NCI-H510A treated with DMSO at 0.1 percent for 48 hours (cell line): Measurements from ENCODE around the gene PCDHGA3.
A peak's percentile ranks its signal among the peaks of the same experiment; 100 is the strongest.
"Not testable (repeated sequence)": the region's sequence is repeated elsewhere in the genome, so short reads cannot be mapped to it uniquely, and the experiment has no call there.

Experiments
- DNase-seq: peaks from one replicate; lab custom pipeline; 2025; lab: John Stamatoyannopoulos, UW

The PCDHGA3 gene

DNA sequence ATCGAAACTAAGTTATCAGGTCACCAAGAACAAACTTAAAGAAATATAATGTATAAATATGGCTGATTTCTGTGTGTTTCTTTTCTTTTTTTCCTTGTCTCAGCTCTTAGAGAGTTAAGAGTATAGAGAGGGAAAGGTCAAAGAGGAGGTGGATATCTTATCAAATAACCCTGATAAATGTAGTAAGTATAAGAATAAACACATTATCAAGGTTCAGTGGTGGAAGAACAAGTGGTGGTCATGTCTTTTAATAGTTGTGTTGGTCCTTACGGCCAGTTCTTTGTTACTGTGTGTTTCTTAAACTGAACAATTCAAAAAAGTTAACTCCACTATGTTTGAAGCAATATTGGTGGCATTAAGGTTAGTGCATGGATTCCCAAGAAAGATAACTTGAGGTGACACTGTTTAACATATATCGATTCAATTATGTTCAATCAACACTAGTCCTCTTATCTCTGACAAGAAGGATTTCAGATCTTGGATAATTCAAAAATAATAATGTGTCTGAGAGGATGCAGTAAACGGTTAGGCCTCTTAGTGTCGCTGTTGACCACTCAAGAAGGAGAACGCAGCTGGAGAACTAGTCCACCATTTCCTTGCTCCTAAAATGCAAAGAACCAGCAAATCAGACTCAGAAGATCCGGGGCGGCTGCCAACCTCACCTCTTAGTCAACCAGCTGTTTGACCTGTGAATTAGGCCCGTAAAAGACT lies at the start of gene PCDHGA3:
TSS of gene PCDHGA3 (plus strand) at position 588 of the 711 bp plus-strand sequence. CDS start 205 bp downstream, outside the sequence.
- peak; percentile 77 for DNase-seq

GRCh38 chr5:141298376-141298775 lies 45.3 kb upstream of the PCDHGA3 start:
- DNase-seq = no peak

GRCh38 chr5:141303756-141304155 lies 39.9 kb upstream of the PCDHGA3 start, which contains the start of gene SLC25A2:
SLC25A2 (minus strand) TSS chr5:141304049; CDS start chr5:141303865, 184 bp downstream.
- DNase-seq = no peak

GRCh38 chr5:141306630-141307029 lies 37.0 kb upstream of the PCDHGA3 start:
- DNase-seq = no peak

DNA sequence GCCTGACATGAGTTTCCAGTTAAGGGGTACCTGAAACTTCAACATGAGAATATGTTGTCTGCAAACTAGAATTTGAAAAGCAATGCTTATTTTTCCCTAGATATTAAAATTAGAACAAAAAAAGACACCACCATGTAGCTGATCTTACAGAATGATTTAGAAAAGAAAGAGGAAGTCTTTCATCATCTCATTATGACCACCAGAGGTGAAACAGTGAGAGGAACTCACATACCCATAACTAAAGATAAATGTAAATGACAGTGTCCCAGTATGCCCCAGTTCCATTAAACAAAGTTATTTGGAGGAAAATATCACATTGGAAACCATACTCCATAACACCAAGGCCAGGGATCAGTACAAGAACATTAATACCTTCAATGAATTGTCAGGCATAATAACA lies 29.9 kb upstream of the PCDHGA3 start:
- DNase-seq = no peak

DNA sequence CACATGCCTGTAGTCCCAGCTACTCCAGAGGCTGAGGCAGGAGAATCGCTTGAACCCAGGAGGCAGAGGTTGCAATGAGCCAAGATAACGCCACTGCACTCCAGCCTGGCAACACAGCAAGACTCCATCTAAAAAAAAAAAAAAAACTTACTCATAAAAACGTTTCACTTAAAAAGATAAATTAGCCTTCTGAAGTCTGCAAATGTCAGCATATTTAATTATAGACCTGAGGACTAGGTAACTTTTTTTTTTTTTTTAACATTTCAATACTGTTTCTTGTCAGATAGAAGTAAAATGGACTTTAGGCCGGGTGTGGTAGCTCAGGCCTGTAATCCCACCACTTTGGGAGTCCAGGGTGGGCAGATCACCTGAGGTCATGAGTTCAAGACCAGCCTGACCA lies 26.7 kb upstream of the PCDHGA3 start:
- DNase-seq = not testable (repeated sequence)

- no peak for DNase-seq
Measured at GRCh38 chr5:141319202-141319601, 24.4 kb upstream of the PCDHGA3 start.

- no peak for DNase-seq
Measured at GRCh38 chr5:141319699-141320098, 23.9 kb upstream of the PCDHGA3 start.

DNA sequence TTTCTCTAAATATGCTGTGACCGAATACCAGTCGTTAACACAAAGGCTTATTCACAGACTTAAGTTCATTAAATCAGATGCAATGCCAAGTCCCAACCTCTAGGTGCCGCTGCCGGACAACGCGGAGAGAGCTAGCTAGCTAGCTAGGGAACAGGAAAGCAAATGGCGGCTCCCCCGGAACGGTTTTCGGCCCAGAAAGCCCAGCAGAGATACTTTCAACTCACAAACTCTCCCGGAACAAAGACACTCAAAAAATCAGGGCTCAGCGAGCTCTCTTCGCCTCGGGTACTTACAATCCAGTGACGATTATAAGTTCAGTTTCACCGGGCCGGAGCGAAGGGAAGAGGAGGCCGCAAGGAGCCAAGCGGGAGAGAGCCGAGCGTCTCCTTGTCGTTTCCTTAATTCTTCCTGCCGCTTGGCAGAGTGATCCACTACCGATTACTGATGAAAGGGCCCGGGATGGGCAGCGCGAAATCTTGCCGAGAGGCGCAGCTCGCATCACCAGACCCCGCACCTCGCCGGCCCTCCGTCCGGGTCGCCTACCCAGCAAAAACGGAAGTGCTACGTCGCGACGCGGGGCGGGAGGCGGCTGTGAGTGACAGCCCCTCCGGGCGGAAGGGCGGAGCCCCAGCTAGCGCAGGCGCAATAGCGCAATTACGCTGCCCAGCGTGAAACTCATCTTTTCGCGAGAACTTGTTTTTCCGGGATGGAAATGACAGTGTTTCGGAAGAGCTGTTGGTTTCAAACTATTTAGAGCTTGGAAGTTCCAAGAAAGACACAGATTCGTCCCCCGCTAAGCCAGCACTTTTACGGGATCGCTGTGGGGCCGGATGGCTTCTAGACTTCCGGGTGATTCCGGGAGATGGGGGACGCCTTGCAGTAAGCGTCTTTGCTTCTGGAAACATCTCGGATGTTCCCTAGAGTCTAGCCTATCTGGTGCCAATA lies 23.1 kb upstream of the PCDHGA3 start, which contains the start of gene TAF7:
TSS of gene TAF7 (minus strand) at position 560 of the 945 bp plus-strand sequence. CDS start 740 bp downstream, outside the sequence.
- DNase-seq = peak; percentile 59

GRCh38 chr5:141322261-141322660 lies 21.4 kb upstream of the PCDHGA3 start:
- no peak for DNase-seq

DNA sequence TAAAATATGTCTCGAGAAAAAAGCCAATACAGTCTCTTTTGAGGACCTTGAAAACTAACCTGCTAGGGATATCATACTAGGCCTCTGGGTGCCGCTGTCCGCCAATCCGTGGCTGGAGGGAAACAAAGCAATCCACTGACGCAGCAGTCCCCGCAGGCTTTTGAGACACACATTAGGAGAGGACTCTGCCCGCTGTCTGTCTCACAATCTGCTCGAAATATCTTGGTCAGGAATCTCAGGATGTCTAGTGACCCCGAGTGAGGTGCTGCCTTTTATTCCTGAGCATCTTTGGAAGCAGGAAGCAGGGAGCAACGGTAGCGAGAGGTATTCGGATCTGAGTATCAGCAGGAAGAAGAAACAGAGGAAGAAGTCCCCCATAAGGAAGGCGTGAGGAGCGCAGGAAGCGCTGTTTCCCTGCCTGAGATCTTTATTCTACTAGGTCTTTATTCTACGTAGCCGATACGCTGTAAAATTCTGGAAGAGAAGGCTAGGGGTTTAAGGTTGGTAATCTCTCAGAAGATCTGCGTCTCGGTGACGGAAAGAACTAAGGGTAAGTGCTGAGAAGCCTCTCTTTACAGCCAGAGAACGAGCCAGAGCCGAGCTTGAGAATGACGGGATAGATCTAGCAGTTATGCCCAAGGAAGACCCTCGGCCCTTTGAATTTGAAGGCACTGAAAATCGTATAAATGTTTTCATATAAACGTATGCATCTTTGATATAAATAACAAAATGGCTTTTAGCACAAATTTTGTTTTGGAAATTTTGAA lies 17.4 kb upstream of the PCDHGA3 start:
- DNase-seq = no peak

- no peak for DNase-seq
Measured at GRCh38 chr5:141328231-141328630, 15.4 kb upstream of the PCDHGA3 start.

- peak; percentile 32 for DNase-seq
Measured at GRCh38 chr5:141330299-141331080, 13.1 kb upstream of the PCDHGA3 start, which contains the start of gene PCDHGA1. PCDHGA1 (plus strand) TSS chr5:141330514.

GRCh38 chr5:141332571-141332970 lies 11.1 kb upstream of the PCDHGA3 start:
- not testable (repeated sequence) for DNase-seq

- DNase-seq = no peak
Measured at GRCh38 chr5:141338538-141339306, 4.9 kb upstream of the PCDHGA3 start, which contains the start of gene PCDHGA2. PCDHGA2 (plus strand) TSS chr5:141338760.

- not testable (repeated sequence) for DNase-seq
Measured at GRCh38 chr5:141340781-141341354, 2.8 kb upstream of the PCDHGA3 start.

DNA sequence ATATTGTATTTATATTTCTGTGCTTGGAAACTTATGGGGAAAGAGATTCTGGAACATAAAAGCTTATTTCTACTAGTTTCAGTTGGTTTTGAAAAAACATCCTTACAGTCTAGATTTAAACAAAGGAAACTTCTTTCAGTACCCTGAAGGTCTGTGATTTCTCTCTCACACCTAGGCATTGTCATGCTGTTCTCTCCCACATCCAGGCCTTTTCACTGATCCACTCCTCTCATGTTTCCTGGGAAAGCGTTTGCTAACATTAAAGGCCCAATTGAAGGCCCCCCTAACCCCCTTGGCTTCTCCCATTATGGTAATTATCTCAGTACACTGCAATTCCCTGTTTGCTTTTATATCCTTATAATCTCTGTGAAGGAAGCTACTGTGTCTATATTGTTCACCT lies 856 bp upstream of the PCDHGA3 start:
- DNase-seq = no peak

DNA sequence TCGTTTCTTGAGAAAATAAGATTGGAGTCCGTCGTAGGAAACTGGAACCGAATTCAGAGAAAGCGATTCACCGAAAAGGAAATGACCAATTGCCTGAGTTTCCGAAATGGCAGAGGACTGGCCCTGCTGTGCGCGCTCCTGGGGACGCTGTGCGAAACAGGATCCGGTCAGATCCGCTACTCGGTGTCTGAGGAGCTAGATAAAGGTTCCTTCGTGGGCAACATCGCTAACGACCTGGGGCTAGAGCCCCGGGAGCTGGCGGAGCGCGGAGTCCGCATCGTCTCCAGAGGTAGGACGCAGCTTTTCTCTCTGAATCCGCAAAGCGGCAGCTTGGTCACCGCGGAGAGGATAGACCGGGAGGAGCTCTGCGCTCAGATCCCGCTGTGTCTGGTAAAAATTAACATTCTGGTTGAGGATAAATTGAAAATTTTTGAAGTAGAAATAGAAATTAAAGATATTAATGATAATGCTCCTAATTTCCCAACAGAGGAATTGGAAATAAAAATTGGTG lies 379 bp downstream of the PCDHGA3 start:
- peak; percentile 77 for DNase-seq

DNA sequence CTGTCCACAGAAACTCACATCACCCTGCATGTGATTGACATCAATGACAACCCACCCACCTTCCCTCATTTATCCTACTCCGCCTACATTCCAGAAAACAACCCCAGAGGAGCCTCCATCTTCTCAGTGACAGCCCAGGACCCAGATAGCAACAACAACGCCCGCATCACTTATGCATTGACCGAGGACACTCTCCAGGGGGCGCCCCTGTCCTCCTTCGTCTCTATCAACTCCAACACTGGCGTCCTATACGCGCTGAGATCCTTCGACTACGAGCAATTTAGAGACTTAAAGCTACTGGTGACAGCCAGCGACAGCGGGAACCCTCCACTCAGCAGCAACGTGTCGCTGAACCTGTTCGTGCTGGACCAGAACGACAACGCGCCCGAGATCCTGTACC lies 1.7 kb downstream of the PCDHGA3 start:
- DNase-seq = no peak

- DNase-seq = not testable (repeated sequence)
Measured at GRCh38 chr5:141346017-141346416, 2.4 kb downstream of the PCDHGA3 start.
